Measurements from ENCODE around the gene CSF2.

CSF2 gene

GRCh38 chr5:132070460-132071337 lies 2.9 kb upstream of the CSF2 start:
- DNase-seq, result no peak

- no peak for DNase-seq
Observed at GRCh38 chr5:132071338-132071707, 2.3 kb upstream of the CSF2 start.

- no peak for DNase-seq
Observed at GRCh38 chr5:132072070-132072469, 1.5 kb upstream of the CSF2 start.

- DNase-seq, result no peak
Observed at GRCh38 chr5:132072528-132072927, 1.1 kb upstream of the CSF2 start.

- no peak for DNase-seq
Observed at GRCh38 chr5:132074091-132074771, 642 bp downstream of the CSF2 start.

- DNase-seq, result no peak
Observed at GRCh38 chr5:132074772-132075718, 1.5 kb downstream of the CSF2 start.

- DNase-seq, result no peak
Observed at GRCh38 chr5:132075719-132076077, 2.1 kb downstream of the CSF2 start.

GRCh38 chr5:132076202-132076830 lies 2.7 kb downstream of the CSF2 start:
- DNase-seq, result no peak

GRCh38 chr5:132076983-132077382 lies 3.4 kb downstream of the CSF2 start:
- no peak for DNase-seq

- no peak for DNase-seq
Observed at GRCh38 chr5:132079081-132079480, 5.5 kb downstream of the CSF2 start.

GRCh38 chr5:132079619-132080018 lies 6.0 kb downstream of the CSF2 start:
- no peak for DNase-seq

- no peak for DNase-seq
Observed at GRCh38 chr5:132080595-132080994, 7.0 kb downstream of the CSF2 start.

- DNase-seq, result no peak
Observed at GRCh38 chr5:132081458-132081857, 7.9 kb downstream of the CSF2 start.

- DNase-seq, result no peak
Observed at GRCh38 chr5:132082329-132083023, 8.9 kb downstream of the CSF2 start.

- no peak for DNase-seq
Observed at GRCh38 chr5:132083071-132083678, 9.6 kb downstream of the CSF2 start.

GRCh38 chr5:132085686-132086085 lies 12.1 kb downstream of the CSF2 start:
- no peak for DNase-seq

GRCh38 chr5:132086277-132086794 lies 12.7 kb downstream of the CSF2 start:
- DNase-seq, result no peak

- no peak for DNase-seq
Observed at GRCh38 chr5:132087176-132087575, 13.6 kb downstream of the CSF2 start.

GRCh38 chr5:132087661-132088060 lies 14.1 kb downstream of the CSF2 start:
- no peak for DNase-seq

GRCh38 chr5:132089363-132089762 lies 15.8 kb downstream of the CSF2 start:
- DNase-seq, result no peak

GRCh38 chr5:132090107-132090506 lies 16.5 kb downstream of the CSF2 start:
- no peak for DNase-seq

All from activated T-cell treated with anti-CD3 and anti-CD28 coated beads for 4 hours (primary cell).